ENCODE results near the gene TBC1D5. TPM values are rescaled to one million over a fixed set of nuclear protein-coding genes. Genes with fewer than 3 reads are reported as not detected.
"Not testable (repeated sequence)": the region's sequence is repeated elsewhere in the genome, so short reads cannot be mapped to it uniquely, and the experiment has no call there.

Gene TBC1D5
- total and polyA plus RNA-seq, 2 of the 4 experiments (the other 2 are of a cell fraction) = 16.4 to 57.0 TPM

DNA sequence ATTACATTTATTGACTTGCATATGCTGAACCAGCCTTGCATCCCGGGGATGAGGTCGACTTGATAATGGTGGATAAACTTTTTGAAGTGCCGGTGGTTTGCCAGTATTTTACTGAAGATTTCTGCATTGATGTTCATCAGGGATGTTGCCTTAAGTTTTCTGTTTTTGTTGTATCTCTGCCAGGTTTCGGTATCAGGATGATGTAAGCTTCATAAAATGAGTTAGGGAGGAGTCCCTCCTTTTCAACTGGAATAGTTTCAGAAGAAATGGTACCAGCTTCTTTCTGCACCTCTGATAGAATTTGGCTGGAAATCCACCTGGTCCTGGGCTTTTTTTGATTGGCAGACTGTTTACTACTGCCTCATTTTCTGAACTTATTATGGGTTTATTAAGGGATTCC is 250.8 kb downstream of the TBC1D5 start:
- Histone ChIP-seq H4K91ac (ENCODE audit: insufficient read depth, low read depth, low read length) (no peak overlapping the region), H4K5ac (ENCODE audit: low read depth, low read length) (no peak overlapping the region), H3K4me3 (ENCODE audit: insufficient read depth, low read depth, low read length) (no peak overlapping the region), H2AK5ac (ENCODE audit: low read depth, low read length) (no peak overlapping the region), H3K9me3 (ENCODE audit: control insufficient read depth, insufficient read depth, low read length) (peaks cover 4% of the 10 kb centered on the region; the same call in 1 of the 2 replicates), H3K14ac (replicated peaks; ENCODE audit: low read depth, low read length) (no peak overlapping the region), H2BK15ac (ENCODE audit: low read depth, low read length) (no peak overlapping the region), H2AK9ac (replicated peaks; ENCODE audit: low read depth, low read length, poor library complexity) (no peak overlapping the region), H3K4me1 (ENCODE audit: control insufficient read depth, insufficient read depth, low read length) (no peaks in the 10 kb centered on the region; the same call in 1 of the 2 replicates), H3K79me1 (ENCODE audit: low read depth in 1 of 2, low read length in 2 of 2) (no peaks in the 10 kb centered on the region), H2BK20ac (ENCODE audit: low read depth, low read length) (no peak overlapping the region), H4K20me1 (ENCODE audit: insufficient read depth, low read length) (no peaks in the 10 kb centered on the region), H3K18ac (ENCODE audit: low read depth, low read length) (no peak overlapping the region), H3K36me3 (ENCODE audit: control insufficient read depth, insufficient read depth, low read length) (no peaks in the 10 kb centered on the region), H3K27me3 (ENCODE audit: control insufficient read depth, insufficient read depth, low read length) (no peaks in the 10 kb centered on the region), H4K8ac (ENCODE audit: low read depth in 2 of 2, low read length in 2 of 2) (no peak overlapping the region), H3K23ac (ENCODE audit: low read depth, low read length) (no peak overlapping the region), H3K4me2 (ENCODE audit: low read depth, low read length) (no peak overlapping the region; the same call in 1 of the 2 replicates), H3K9ac (ENCODE audit: low read depth, low read length) (no peak overlapping the region), H3K56ac (ENCODE audit: extremely low read depth, insufficient read depth, low read length) (no peak overlapping the region), H2AFZ (replicated peaks; ENCODE audit: low read length, poor library complexity) (no peak overlapping the region), H3K27ac (ENCODE audit: insufficient read depth, low read length) (no peak overlapping the region), H3K9me1 (ENCODE audit: insufficient read depth, low read length) (no peaks in the 10 kb centered on the region), H3K4ac (ENCODE audit: low read depth, low read length) (no peak overlapping the region), H2BK120ac (ENCODE audit: low read depth, low read length) (no peak overlapping the region), H2BK5ac (ENCODE audit: low read depth, low read length, poor library complexity, severe bottlenecking) (no peak overlapping the region)
- DNase-seq = peak; percentile 86
- dilution Hi-C loops (cut with HindIII; ENCODE audit: low sequenced_read_pairs, unreplicated experiment) (no loop called here), in situ Hi-C loops (cut with MboI; ENCODE audit: low sequenced_read_pairs) (no loop called here), intact Hi-C loops (cut with micrococcal nuclease) (no loop called here)
- ATAC-seq (ENCODE audit: low read depth) = peak; percentile 65
- WGBS, 2 experiments (ENCODE audit: extremely low coverage in 2 of 2, insufficient read length in 1 of 2) = 0% methylated on average over 1 of the region's 4 CpGs; no CpG with 5 or more reads in 1 of the 2 experiments
- CTCF ChIA-PET = interaction anchor here (0.6 to 1.7 kb wide), 2 partner anchors 13 to 350 kb away, joined by 4 to 12 read pairs; no protein-coding TSS in a partner anchor
- POLR2A ChIA-PET (ENCODE audit: unreplicated experiment) = no interaction called here
- no TSS peak for BruUV-seq (replicated peaks)
- TF ChIP-seq CHD1 (IDR thresholded peaks at IDR 0.05; ENCODE audit: low read depth, low read length) (no peak), CEBPB (IDR thresholded peaks at IDR 0.05; ENCODE audit: low read depth, low read length) (peak; percentile 26; the same call in 1 of the 2 replicates)

DNA sequence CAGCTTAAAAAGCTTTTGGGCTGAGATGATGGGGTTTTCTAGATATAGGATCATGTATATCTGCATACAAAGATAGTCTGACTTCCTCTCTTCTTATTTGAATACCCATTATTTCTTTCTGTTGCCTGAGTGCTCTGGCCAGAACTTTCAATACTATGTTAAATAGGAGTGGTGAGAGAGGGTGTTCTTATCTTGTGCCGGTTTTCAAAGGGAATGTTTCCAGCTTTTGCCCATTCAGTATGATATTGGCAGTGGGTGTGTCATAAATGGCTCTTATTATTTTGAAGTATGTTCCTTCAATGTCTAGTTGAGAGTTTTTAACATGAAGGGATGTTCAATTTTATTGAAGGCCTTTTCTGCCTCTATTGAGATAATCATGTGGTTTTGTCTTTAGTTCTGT is 251.2 kb downstream of the TBC1D5 start:
- ATAC-seq (ENCODE audit: low read depth); H3K18ac ChIP-seq (ENCODE audit: low read depth, low read length); H3K27me3 ChIP-seq (ENCODE audit: control insufficient read depth, insufficient read depth, low read length); H3K9me1 ChIP-seq (ENCODE audit: insufficient read depth, low read length); H2BK120ac ChIP-seq (ENCODE audit: low read depth, low read length); POLR2A ChIA-PET (ENCODE audit: unreplicated experiment); H3K27ac ChIP-seq (ENCODE audit: insufficient read depth, low read length); H3K56ac ChIP-seq (ENCODE audit: extremely low read depth, insufficient read depth, low read length); H3K23ac ChIP-seq (ENCODE audit: low read depth, low read length); H4K8ac ChIP-seq (ENCODE audit: low read depth in 2 of 2, low read length in 2 of 2); dilution Hi-C loops (cut with HindIII; ENCODE audit: low sequenced_read_pairs, unreplicated experiment); H3K4me1 ChIP-seq (ENCODE audit: control insufficient read depth, insufficient read depth, low read length); H3K9me3 ChIP-seq (ENCODE audit: control insufficient read depth, insufficient read depth, low read length); H3K4ac ChIP-seq (ENCODE audit: low read depth, low read length); BruUV-seq (replicated peaks); H3K79me1 ChIP-seq (ENCODE audit: low read depth in 1 of 2, low read length in 2 of 2); H2BK5ac ChIP-seq (ENCODE audit: low read depth, low read length, poor library complexity, severe bottlenecking); H3K36me3 ChIP-seq (ENCODE audit: control insufficient read depth, insufficient read depth, low read length); H4K20me1 ChIP-seq (ENCODE audit: insufficient read depth, low read length); in situ Hi-C loops (cut with MboI; ENCODE audit: low sequenced_read_pairs); H2BK20ac ChIP-seq (ENCODE audit: low read depth, low read length); DNase-seq; H4K5ac ChIP-seq (ENCODE audit: low read depth, low read length); H2AK9ac ChIP-seq (replicated peaks; ENCODE audit: low read depth, low read length, poor library complexity); H3K4me2 ChIP-seq (ENCODE audit: low read depth, low read length); H3K14ac ChIP-seq (replicated peaks; ENCODE audit: low read depth, low read length); H2AFZ ChIP-seq (replicated peaks; ENCODE audit: low read length, poor library complexity); H4K91ac ChIP-seq (ENCODE audit: insufficient read depth, low read depth, low read length); intact Hi-C loops (cut with micrococcal nuclease); H2BK15ac ChIP-seq (ENCODE audit: low read depth, low read length); H3K4me3 ChIP-seq (ENCODE audit: insufficient read depth, low read depth, low read length); H3K9ac ChIP-seq (ENCODE audit: low read depth, low read length); H2AK5ac ChIP-seq (ENCODE audit: low read depth, low read length): not testable (repeated sequence)
- no CpG with 5 or more reads among the region's 1 CpG for WGBS, 2 experiments (ENCODE audit: extremely low coverage in 2 of 2, insufficient read length in 1 of 2)
- CTCF ChIA-PET = interaction anchor here (0.9 to 1.7 kb wide), 2 partner anchors 23 to 350 kb away, joined by 3 to 12 read pairs; no protein-coding TSS in a partner anchor

Data from IMR-90 (cell line).